Measurements from ENCODE around the gene EXD1. TPM values are rescaled to one million over a fixed set of nuclear protein-coding genes. Genes with fewer than 3 reads are reported as not detected.

EXD1 gene, protein sequence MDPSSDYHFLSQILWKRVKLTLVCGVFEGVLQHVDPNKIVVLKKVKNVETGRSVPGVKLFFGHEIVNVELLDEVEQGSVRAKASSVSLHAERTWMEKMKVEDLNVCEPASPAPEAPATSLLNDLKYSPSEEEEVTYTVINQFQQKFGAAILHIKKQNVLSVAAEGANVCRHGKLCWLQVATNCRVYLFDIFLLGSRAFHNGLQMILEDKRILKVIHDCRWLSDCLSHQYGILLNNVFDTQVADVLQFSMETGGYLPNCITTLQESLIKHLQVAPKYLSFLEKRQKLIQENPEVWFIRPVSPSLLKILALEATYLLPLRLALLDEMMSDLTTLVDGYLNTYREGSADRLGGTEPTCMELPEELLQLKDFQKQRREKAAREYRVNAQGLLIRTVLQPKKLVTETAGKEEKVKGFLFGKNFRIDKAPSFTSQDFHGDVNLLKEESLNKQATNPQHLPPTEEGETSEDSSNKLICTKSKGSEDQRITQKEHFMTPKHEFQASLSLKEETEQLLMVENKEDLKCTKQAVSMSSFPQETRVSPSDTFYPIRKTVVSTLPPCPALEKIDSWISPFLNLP
- 0.78 TPM in 1 of 2 replicates, not detected in the other for polyA plus RNA-seq

DNA sequence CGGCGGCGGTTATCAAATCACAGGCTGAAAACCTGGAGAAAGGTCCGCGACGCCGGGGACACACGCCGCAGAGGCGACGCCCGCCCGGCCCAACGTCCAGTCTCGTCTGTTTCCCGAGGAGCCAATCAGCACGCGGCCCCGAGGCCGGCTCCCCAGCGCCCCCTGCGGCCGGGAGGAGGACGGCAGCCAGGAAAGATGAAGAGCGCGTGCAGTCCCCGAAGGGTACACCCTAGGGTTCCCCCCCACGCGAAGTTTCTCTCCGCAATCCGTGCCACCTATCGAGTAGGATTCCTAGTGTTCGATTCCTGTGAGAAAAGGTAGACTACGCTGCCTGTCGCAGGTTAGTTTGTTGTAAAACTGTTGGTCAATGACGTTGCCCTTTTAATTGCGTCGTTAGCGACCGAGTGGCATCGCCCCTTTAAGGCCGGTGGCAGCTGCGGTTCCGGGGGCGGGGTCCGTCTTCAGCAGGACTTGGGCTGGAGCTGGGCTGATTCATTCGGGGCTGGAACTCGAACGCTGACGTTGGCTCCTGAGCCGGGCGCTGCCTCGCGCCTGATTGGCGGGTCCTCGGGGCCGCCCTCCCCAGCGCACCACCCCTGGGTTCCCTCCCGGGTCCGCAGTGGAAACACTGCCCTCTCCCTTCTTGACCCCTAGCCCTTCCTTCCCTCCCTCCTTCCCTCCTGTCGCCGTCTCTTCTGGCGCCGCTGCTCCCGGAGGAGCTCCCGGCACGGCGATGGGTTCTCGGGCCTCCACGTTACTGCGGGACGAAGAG lies at the start of gene EXD1, which contains the start of gene CHP1:
TSS of gene EXD1 (minus strand) at position 108 of the 772 bp plus-strand sequence. CDS start 4,182 bp downstream, outside the sequence.
TSS of gene CHP1 (plus strand) at position 619 of the 772 bp plus-strand sequence. CDS start at position 734, 115 bp downstream.

Other genes starting within 250 kb of the EXD1 start
- 2.9 and 4.2 TPM in 2 replicates for gene INO80, start 114.5 kb downstream of the EXD1 start, polyA plus RNA-seq
- 31.4 and 41.7 TPM in 2 replicates for gene CHP1, start 511 bp upstream of the EXD1 start, polyA plus RNA-seq
- 2.1 TPM in 1 of 2 replicates, not detected in the other for gene OIP5, start 101.8 kb upstream of the EXD1 start, polyA plus RNA-seq
- 0.52 and 3.1 TPM in 2 replicates for gene NUSAP1, start 102.1 kb upstream of the EXD1 start, polyA plus RNA-seq
- 94.8 and 98.8 TPM in 2 replicates for gene NDUFAF1, start 171.7 kb upstream of the EXD1 start, polyA plus RNA-seq
- 29.8 and 32.9 TPM in 2 replicates for gene RTF1, start 186.3 kb upstream of the EXD1 start, polyA plus RNA-seq